ENCODE data around the gene CD38. TPM values are rescaled to one million over a fixed set of nuclear protein-coding genes. Genes with fewer than 3 reads are reported as not detected.
A peak's percentile ranks its signal among the peaks of the same experiment; 100 is the strongest.

CD38 gene
- total RNA-seq, 3 donors from 2014 or later = 2.0 to 47.2 (median 2.6) TPM

- Histone ChIP-seq H3K4me3 (no peak overlapping the region), H3K9me3 (no peaks in the 10 kb centered on the region), H3K4me1 (no peaks in the 10 kb centered on the region), H3K27me3 (no peaks in the 10 kb centered on the region), H3K27ac (no peak overlapping the region), H3K36me3 (no peaks in the 10 kb centered on the region)
- TF ChIP-seq POLR2A (IDR thresholded peaks at IDR 0.05) (no peak), POLR2AphosphoS5 (IDR thresholded peaks at IDR 0.05) (no peak)
- intact Hi-C loops (cut with DNase I; ENCODE audit: low total_unique reads) = no loop called here
- DNase-seq (ENCODE audit: low spot score in 2 of 2) = no peak
These were observed 103.7 kb downstream of the CD38 start for GRCh38 chr4:15881820-15882219.

- no peaks in the 10 kb centered on the region for H3K9me3 ChIP-seq
- H3K27me3 ChIP-seq = no peaks in the 10 kb centered on the region
- no peak for DNase-seq (ENCODE audit: low spot score in 2 of 2)
- no peaks in the 10 kb centered on the region for H3K36me3 ChIP-seq
- no peak overlapping the region for H3K27ac ChIP-seq
- H3K4me3 ChIP-seq = no peak overlapping the region
- TF ChIP-seq CTCF (IDR thresholded peaks at IDR 0.05) (peak; percentile 40 to 82 (median 58)), POLR2AphosphoS5 (IDR thresholded peaks at IDR 0.05) (no peak), POLR2A (IDR thresholded peaks at IDR 0.05) (no peak)
- H3K4me1 ChIP-seq = no peaks in the 10 kb centered on the region
- intact Hi-C loops (cut with DNase I; ENCODE audit: low total_unique reads) = no loop called here
These were observed 104.6 kb downstream of the CD38 start for GRCh38 chr4:15882675-15883086.

- H3K9me3 ChIP-seq = no peaks in the 10 kb centered on the region
- no peak overlapping the region for H3K4me3 ChIP-seq
- no peak overlapping the region for H3K27ac ChIP-seq
- no peak for DNase-seq (ENCODE audit: low spot score in 2 of 2)
- intact Hi-C loops (cut with DNase I; ENCODE audit: low total_unique reads) = no loop called here
- no peaks in the 10 kb centered on the region for H3K27me3 ChIP-seq
- TF ChIP-seq CTCF (IDR thresholded peaks at IDR 0.05) (no peak), POLR2AphosphoS5 (IDR thresholded peaks at IDR 0.05) (no peak), POLR2A (IDR thresholded peaks at IDR 0.05) (no peak)
- no peaks in the 10 kb centered on the region for H3K36me3 ChIP-seq
- no peaks in the 10 kb centered on the region for H3K4me1 ChIP-seq
These were observed 105.6 kb downstream of the CD38 start for GRCh38 chr4:15883610-15884243.

- H3K36me3 ChIP-seq = no peaks in the 10 kb centered on the region
- intact Hi-C loops (cut with DNase I; ENCODE audit: low total_unique reads) = no loop called here
- no peak for TF ChIP-seq POLR2A (IDR thresholded peaks at IDR 0.05)
- no peak for TF ChIP-seq POLR2AphosphoS5 (IDR thresholded peaks at IDR 0.05)
- TF ChIP-seq CTCF (IDR thresholded peaks at IDR 0.05) = no peak
These were observed 106.5 kb downstream of the CD38 start for GRCh38 chr4:15884666-15885065.

GRCh38 chr4:15885422-15885821 is 107.3 kb downstream of the CD38 start:
- Histone ChIP-seq H3K27me3 (no peaks in the 10 kb centered on the region), H3K36me3 (no peaks in the 10 kb centered on the region), H3K27ac (no peak overlapping the region), H3K4me1 (no peaks in the 10 kb centered on the region), H3K4me3 (no peak overlapping the region), H3K9me3 (no peaks in the 10 kb centered on the region)
- intact Hi-C loops (cut with DNase I; ENCODE audit: low total_unique reads) = no loop called here
- DNase-seq (ENCODE audit: low spot score in 2 of 2) = no peak
- TF ChIP-seq POLR2AphosphoS5 (IDR thresholded peaks at IDR 0.05) (no peak), CTCF (IDR thresholded peaks at IDR 0.05) (no peak), POLR2A (IDR thresholded peaks at IDR 0.05) (no peak)

More at GRCh38 chr4:15884666-15885065, 106.5 kb downstream of the CD38 start:
- Histone ChIP-seq H3K4me3 (no peak overlapping the region), H3K9me3 (no peaks in the 10 kb centered on the region), H3K27me3 (no peaks in the 10 kb centered on the region), H3K27ac (no peak overlapping the region), H3K4me1 (no peaks in the 10 kb centered on the region)
- DNase-seq (ENCODE audit: low spot score in 2 of 2) = no peak
